ENCODE results near the gene MS4A1.

DNA sequence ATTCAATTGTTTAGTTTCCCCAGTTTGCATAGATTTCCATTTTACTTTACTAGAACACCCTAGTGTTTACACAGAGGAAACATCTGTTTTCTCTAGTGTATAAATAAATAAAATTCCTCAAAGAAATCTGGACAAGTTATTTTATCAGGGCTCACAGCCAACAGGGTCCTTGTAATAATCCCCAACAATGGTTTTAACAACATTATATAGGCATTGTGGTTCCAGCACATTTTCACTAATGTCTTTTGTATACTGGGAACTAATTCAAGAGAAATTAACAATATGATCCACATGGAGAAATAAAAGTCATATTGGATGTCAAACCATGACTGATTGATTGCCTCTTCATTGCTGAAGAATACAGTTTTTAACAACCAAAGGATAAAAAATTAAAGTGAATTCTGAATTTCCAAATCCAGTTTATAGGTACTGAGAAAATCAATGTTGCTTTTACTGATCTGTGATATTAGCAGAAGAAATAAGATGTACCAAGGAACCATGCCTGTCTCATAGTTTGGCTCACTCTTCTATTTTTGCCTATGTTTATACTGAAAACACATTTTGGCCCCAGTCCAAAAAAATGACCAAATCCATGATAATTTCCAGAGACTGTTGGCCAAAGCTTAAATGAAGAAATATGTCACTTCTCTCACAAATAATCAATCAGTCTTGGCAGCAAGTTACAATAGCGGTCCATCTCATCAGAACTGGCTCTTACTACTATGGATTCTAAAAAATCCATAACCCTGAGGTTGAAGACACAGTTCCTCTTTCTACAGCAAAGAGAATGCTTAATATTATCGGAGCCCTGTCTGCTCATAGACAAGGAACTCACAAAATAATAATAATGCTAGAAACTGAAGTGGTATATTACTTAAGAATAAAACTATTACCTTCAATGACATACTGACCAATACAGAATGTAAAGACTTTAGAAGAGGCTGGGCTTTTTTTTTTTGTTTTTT, 58.1 kb downstream of the MS4A1 start:
- TF ChIP-seq CREB1 (CRISPR knock-in tag; IDR thresholded peaks at IDR 0.05) (no peak), NR2C2 (CRISPR knock-in tag; IDR thresholded peaks at IDR 0.05) (no peak)
- TF ChIP-seq, protein P1, sequence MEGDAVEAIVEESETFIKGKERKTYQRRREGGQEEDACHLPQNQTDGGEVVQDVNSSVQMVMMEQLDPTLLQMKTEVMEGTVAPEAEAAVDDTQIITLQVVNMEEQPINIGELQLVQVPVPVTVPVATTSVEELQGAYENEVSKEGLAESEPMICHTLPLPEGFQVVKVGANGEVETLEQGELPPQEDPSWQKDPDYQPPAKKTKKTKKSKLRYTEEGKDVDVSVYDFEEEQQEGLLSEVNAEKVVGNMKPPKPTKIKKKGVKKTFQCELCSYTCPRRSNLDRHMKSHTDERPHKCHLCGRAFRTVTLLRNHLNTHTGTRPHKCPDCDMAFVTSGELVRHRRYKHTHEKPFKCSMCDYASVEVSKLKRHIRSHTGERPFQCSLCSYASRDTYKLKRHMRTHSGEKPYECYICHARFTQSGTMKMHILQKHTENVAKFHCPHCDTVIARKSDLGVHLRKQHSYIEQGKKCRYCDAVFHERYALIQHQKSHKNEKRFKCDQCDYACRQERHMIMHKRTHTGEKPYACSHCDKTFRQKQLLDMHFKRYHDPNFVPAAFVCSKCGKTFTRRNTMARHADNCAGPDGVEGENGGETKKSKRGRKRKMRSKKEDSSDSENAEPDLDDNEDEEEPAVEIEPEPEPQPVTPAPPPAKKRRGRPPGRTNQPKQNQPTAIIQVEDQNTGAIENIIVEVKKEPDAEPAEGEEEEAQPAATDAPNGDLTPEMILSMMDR (IDR thresholded peaks at IDR 0.05) = no peak
- TF ChIP-seq, protein P2, sequence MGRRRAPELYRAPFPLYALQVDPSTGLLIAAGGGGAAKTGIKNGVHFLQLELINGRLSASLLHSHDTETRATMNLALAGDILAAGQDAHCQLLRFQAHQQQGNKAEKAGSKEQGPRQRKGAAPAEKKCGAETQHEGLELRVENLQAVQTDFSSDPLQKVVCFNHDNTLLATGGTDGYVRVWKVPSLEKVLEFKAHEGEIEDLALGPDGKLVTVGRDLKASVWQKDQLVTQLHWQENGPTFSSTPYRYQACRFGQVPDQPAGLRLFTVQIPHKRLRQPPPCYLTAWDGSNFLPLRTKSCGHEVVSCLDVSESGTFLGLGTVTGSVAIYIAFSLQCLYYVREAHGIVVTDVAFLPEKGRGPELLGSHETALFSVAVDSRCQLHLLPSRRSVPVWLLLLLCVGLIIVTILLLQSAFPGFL (CRISPR knock-in tag; IDR thresholded peaks at IDR 0.05; ENCODE audit: borderline replicate concordance) = no peak
- TF ChIP-seq, protein P3, sequence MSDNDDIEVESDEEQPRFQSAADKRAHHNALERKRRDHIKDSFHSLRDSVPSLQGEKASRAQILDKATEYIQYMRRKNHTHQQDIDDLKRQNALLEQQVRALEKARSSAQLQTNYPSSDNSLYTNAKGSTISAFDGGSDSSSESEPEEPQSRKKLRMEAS (CRISPR knock-in tag; IDR thresholded peaks at IDR 0.05) = no peak
